ENCODE results near the gene VILL. TPM values are rescaled to one million over a fixed set of nuclear protein-coding genes. Genes with fewer than 3 reads are reported as not detected.
A peak's percentile ranks its signal among the peaks of the same experiment; 100 is the strongest.

The VILL gene
- total RNA-seq, 1 donor from 2014 or later = 7.9 TPM

Small RNA genes lying within 50 kb of the gene (microRNA-seq; reads per million reads assigned to microRNA genes)
- 12.8 reads per million, percentile 34 among the genes with 10 or more reads in this experiment for gene MIR26A1

Other genes with a start within 250 kb of the VILL start
- 48.9 and 108 TPM in 2 replicates for gene CTDSPL, start 128.9 kb upstream of the VILL start, total RNA-seq
- 11.2 and 19.6 TPM in 2 replicates for gene PLCD1, start 38.9 kb downstream of the VILL start, total RNA-seq
- gene DLEC1, start 48.4 kb downstream of the VILL start, total RNA-seq = not detected in 2 replicates
- gene ACAA1, start 146.3 kb downstream of the VILL start, total RNA-seq = 15.8 and 18.6 TPM in 2 replicates
- 2.3 and 3.8 TPM in 2 replicates for gene MYD88, start 147.9 kb downstream of the VILL start, total RNA-seq
- gene OXSR1, start 174.8 kb downstream of the VILL start, total RNA-seq = 49.8 and 57.5 TPM in 2 replicates